OCI-LY3 (cell line): ENCODE measurements around the gene KLRC3.
A peak's percentile ranks its signal among the peaks of the same experiment; 100 is the strongest.

Experiments
- H2AFZ ChIP-seq: fragments of 200-600, 300-600 bp; shearing (Covaris generic); 2 replicates; pipeline ENCODE4 v1.6.0; 2014; ENCODE audit warnings: antibody characterized with exemption, low read depth, low read length
- H3K27ac ChIP-seq: fragments of 200-600, 300-600 bp; sonication (generic); 2 replicates; pipeline ENCODE4 v1.5.1; 2014; ENCODE audit warnings: mild to moderate bottlenecking, low read length, moderate library complexity, mixed read lengths
- H3K27me3 ChIP-seq: fragments of 200-600, 300-600 bp; sonication (generic); 2 replicates; pipeline ENCODE4 v1.6.1; 2014; ENCODE audit warnings: low read depth, low read length, mixed read lengths
- H3K36me3 ChIP-seq: fragments of 200-600, 300-600 bp; sonication (generic); replicated peaks from 2 replicates; pipeline ENCODE3; 2014; ENCODE audit warnings: low read depth, low read length, mixed read lengths
- H3K4me1 ChIP-seq: fragments of 300-600, 200-600 bp; sonication (generic); 2 replicates; pipeline ENCODE4 v1.6.1; 2014; ENCODE audit warnings: low read length, mixed read lengths
- H3K4me2 ChIP-seq: fragments of 200-600, 300-600 bp; sonication (generic); 2 replicates; pipeline ENCODE4 v1.6.1; 2014; ENCODE audit warnings: low read length, mixed read lengths
- H3K4me3 ChIP-seq: fragments of 300-600, 200-600 bp; sonication (generic); 2 replicates; pipeline ENCODE4 v1.5.1; 2014; ENCODE audit warnings: antibody characterized with exemption, mild to moderate bottlenecking, low read length, moderate library complexity
- H3K79me2 ChIP-seq: fragments of 300-600, 200-600 bp; shearing (Covaris generic); 2 replicates; pipeline ENCODE4 v1.6.1; 2014; ENCODE audit warnings: mild to moderate bottlenecking, low read length, mixed read lengths
- H3K9ac ChIP-seq: fragments of 300-600, 200-600 bp; shearing (Covaris generic); 2 replicates; pipeline ENCODE4 v1.6.0; 2014; ENCODE audit warnings: mild to moderate bottlenecking, low read length, moderate library complexity
- H3K9me3 ChIP-seq: fragments of 200-600, 300-600 bp; shearing (Covaris generic); 2 replicates; pipeline ENCODE4 v1.6.1; 2014; ENCODE audit warnings: low read length, mixed read lengths; ENCODE audit not compliant: insufficient read depth
- H4K20me1 ChIP-seq: fragments of 200-600, 300-600 bp; sonication (generic); 2 replicates; pipeline ENCODE4 v1.6.1; 2016; ENCODE audit warnings: low read length, mixed read lengths; ENCODE audit not compliant: insufficient read depth
- EZH2phosphoT487 ChIP-seq: fragments of 200-600 bp; shearing (Covaris generic); IDR thresholded peaks from 2 replicates; pipeline ENCODE4 v1.6.1; 2018; ENCODE audit warnings: antibody characterized with exemption, mixed run types, low read depth
- TF ChIP-seq, protein P1 (sequence below): fragments of 200-600, 300-600 bp; sonication (generic); IDR thresholded peaks from 2 replicates; pipeline ENCODE4 v1.5.1; 2014; ENCODE audit warnings: antibody characterized with exemption, low read length, low read depth

KLRC3 gene

DNA sequence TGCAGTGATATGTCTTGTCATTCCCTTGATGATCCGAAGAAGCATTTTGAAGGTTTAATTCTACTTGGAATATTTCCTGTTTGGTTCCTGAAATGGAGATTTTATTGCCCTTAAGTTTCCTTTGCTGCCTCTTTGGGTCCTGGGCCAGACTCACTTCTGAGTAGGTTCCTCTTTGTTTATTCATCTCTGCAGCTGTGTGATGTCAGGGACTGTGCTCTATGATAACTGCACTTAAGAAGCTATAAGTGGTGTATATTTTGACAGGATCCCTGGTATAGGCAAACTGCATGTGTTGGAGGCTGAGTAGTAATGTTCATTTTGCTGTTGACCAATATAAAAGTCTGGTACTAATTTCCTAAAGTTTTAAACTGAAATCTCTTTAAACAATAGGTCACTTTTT, 11.0 kb downstream of the KLRC3 start, which contains the start of gene KLRC4:
Gene KLRC4, minus strand, starts transcription at position 366 of the 400 bp plus-strand sequence. Its CDS starts 182 bp downstream, at position 184.
- Histone ChIP-seq H3K36me3 (peaks cover 4% of the 10 kb centered on the region), H2AFZ (no peak within 1 kb of the TSS), H3K27me3 (no peaks in the 10 kb centered on the region), H3K4me2 (no peak within 1 kb of the TSS), H3K79me2 (no peaks in the 10 kb centered on the region), H3K4me3 (no peak within 1 kb of the TSS), H3K4me1 (peaks cover 27% of the 10 kb centered on the region), H3K27ac (no peak within 1 kb of the TSS), H3K9ac (no peak within 1 kb of the TSS), H4K20me1 (no peaks in the 10 kb centered on the region), H3K9me3 (0 out of 2 replicates have a peak, but pooled peaks cover 6% of the 10 kb centered on the region)
- no peak for TF ChIP-seq EZH2phosphoT487
- TF ChIP-seq, protein P1, sequence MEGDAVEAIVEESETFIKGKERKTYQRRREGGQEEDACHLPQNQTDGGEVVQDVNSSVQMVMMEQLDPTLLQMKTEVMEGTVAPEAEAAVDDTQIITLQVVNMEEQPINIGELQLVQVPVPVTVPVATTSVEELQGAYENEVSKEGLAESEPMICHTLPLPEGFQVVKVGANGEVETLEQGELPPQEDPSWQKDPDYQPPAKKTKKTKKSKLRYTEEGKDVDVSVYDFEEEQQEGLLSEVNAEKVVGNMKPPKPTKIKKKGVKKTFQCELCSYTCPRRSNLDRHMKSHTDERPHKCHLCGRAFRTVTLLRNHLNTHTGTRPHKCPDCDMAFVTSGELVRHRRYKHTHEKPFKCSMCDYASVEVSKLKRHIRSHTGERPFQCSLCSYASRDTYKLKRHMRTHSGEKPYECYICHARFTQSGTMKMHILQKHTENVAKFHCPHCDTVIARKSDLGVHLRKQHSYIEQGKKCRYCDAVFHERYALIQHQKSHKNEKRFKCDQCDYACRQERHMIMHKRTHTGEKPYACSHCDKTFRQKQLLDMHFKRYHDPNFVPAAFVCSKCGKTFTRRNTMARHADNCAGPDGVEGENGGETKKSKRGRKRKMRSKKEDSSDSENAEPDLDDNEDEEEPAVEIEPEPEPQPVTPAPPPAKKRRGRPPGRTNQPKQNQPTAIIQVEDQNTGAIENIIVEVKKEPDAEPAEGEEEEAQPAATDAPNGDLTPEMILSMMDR = no peak

DNA sequence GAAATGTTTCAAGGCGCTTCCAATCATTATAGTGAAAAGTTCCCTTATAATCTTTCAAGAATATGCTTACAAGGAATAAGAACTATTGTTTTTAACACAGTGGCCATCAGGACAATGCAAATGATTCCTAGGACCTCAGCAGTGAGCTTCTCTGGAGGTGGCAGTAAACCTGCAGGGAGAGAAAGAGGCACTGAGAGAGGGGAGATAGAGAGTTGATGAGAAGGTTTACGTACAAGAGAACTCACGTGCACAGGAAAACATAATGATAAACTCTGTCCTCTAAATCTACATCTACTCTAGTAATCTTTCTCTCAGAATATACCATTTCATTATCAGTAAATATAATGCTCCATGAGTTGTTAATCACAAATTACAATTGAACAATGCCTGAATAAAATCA, 11.6 kb downstream of the KLRC3 start:
- Histone ChIP-seq H3K79me2 (no peaks in the 10 kb centered on the region), H3K4me1 (peaks cover 27% of the 10 kb centered on the region), H3K9ac (no peak overlapping the region)

DNA sequence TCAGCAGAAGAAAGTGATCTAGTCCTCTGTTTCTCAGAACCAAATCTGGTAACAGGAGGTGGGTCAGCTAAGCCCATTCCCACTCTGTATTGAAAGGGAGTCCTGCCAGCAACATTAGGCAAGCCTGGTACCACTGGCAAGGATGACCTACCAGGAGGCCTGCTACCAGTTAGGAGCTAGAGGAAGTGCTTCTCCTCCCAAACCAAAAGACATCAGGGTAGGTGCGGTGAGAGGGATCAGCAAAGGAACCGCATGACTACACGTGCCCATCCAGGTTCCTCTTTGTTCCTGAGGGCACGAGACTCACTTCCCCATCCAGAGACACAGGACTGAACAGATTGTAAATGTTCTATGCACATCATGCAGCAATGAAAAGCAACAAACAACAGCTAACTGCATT, 13.7 kb downstream of the KLRC3 start:
- H3K4me1 ChIP-seq = peaks cover 27% of the 10 kb centered on the region
- peak overlapping the region; percentile 54 for H3K4me2 ChIP-seq
- H2AFZ ChIP-seq = peak overlapping the region; percentile 73; the same call in 1 of the 2 replicates
- H3K27ac ChIP-seq = no peak overlapping the region
- H3K9me3 ChIP-seq = 0 out of 2 replicates have a peak, but pooled peaks cover 6% of the 10 kb centered on the region
- H3K36me3 ChIP-seq = peaks cover 4% of the 10 kb centered on the region
- H3K27me3 ChIP-seq = no peaks in the 10 kb centered on the region
- H3K9ac ChIP-seq = no peak overlapping the region
- TF ChIP-seq, protein P1 = no peak
- no peak for TF ChIP-seq EZH2phosphoT487
- no peaks in the 10 kb centered on the region for H3K79me2 ChIP-seq
- no peak overlapping the region for H3K4me3 ChIP-seq
- no peaks in the 10 kb centered on the region for H4K20me1 ChIP-seq

More for the DNA sequence above, 11.6 kb downstream of the KLRC3 start:
- no peaks in the 10 kb centered on the region for H4K20me1 ChIP-seq
- H3K27me3 ChIP-seq = no peaks in the 10 kb centered on the region
- no peak overlapping the region for H3K4me3 ChIP-seq
- TF ChIP-seq EZH2phosphoT487 = no peak
- TF ChIP-seq, protein P1 = no peak
- no peak overlapping the region for H3K4me2 ChIP-seq
- H3K9me3 ChIP-seq = 0 out of 2 replicates have a peak, but pooled peaks cover 6% of the 10 kb centered on the region
- H2AFZ ChIP-seq = no peak overlapping the region
- H3K27ac ChIP-seq = no peak overlapping the region
- peaks cover 4% of the 10 kb centered on the region for H3K36me3 ChIP-seq

DNA sequence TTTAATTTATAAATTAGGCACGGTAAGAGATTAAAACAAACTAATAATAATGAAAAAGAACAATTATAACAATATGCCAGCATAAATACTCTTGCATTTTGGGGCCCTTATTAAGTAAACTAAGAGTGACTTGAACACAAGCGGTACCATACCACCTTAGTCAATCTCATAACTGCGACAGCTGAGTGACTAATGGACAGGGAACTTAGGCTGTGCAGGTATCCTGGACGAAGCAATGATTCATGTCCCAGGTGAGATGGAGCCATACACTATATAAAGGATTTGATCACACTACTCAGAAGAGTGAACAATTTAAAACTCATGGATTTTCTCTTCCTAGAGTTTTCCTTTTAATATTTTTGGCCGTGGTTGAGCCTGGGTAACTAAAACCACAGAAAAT, 15.1 kb downstream of the KLRC3 start:
- Histone ChIP-seq H3K4me1 (peaks cover 27% of the 10 kb centered on the region), H3K79me2 (no peaks in the 10 kb centered on the region)

More for the DNA sequence above, 15.1 kb downstream of the KLRC3 start:
- H3K27me3 ChIP-seq = no peaks in the 10 kb centered on the region
- H3K27ac ChIP-seq = no peak overlapping the region
- no peaks in the 10 kb centered on the region for H4K20me1 ChIP-seq
- H3K4me3 ChIP-seq = no peak overlapping the region
- H3K9ac ChIP-seq = no peak overlapping the region
- H3K4me2 ChIP-seq = no peak overlapping the region
- H2AFZ ChIP-seq = no peak overlapping the region
- H3K36me3 ChIP-seq = peaks cover 4% of the 10 kb centered on the region
- H3K9me3 ChIP-seq = 0 out of 2 replicates have a peak, but pooled peaks cover 6% of the 10 kb centered on the region
- no peak for TF ChIP-seq EZH2phosphoT487
- TF ChIP-seq, protein P1 = no peak
